ENCODE measurements around the gene CEP41.

CEP41 gene

GRCh38 chr7:130440527-130441365 is at the start of gene CEP41:
CEP41 (minus strand) TSS chr7:130441016; CDS start chr7:130440966, 50 bp downstream.
- DNase-seq: peak; percentile 91 to 92

- no peak for DNase-seq
Measured at GRCh38 chr7:130490311-130490791, 49.5 kb upstream of the CEP41 start.

GRCh38 chr7:130489140-130489983 is 48.5 kb upstream of the CEP41 start:
- no peak for DNase-seq

- no peak for DNase-seq
Measured at GRCh38 chr7:130488392-130489139, 47.8 kb upstream of the CEP41 start.

GRCh38 chr7:130486954-130487436 is 46.2 kb upstream of the CEP41 start:
- no peak for DNase-seq

- DNase-seq: peak; percentile 43 to 61
Measured at GRCh38 chr7:130486114-130486953, 45.5 kb upstream of the CEP41 start.

- no peak for DNase-seq
Measured at GRCh38 chr7:130485734-130486113, 44.9 kb upstream of the CEP41 start.

- no peak for DNase-seq
Measured at GRCh38 chr7:130483031-130483430, 42.2 kb upstream of the CEP41 start.

GRCh38 chr7:130481898-130482297 is 41.1 kb upstream of the CEP41 start:
- no peak for DNase-seq

- no peak for DNase-seq
Measured at GRCh38 chr7:130479716-130480400, 39.0 kb upstream of the CEP41 start.

- no peak for DNase-seq
Measured at GRCh38 chr7:130478991-130479390, 38.2 kb upstream of the CEP41 start.

GRCh38 chr7:130476297-130477150 is 35.7 kb upstream of the CEP41 start:
- no peak for DNase-seq

GRCh38 chr7:130475776-130476175 is 35.0 kb upstream of the CEP41 start:
- no peak for DNase-seq

- no peak for DNase-seq
Measured at GRCh38 chr7:130473876-130474275, 33.1 kb upstream of the CEP41 start.

- no peak for DNase-seq
Measured at GRCh38 chr7:130473289-130473688, 32.5 kb upstream of the CEP41 start.

GRCh38 chr7:130471974-130472373 is 31.2 kb upstream of the CEP41 start:
- no peak for DNase-seq

GRCh38 chr7:130468612-130469011 is 27.8 kb upstream of the CEP41 start:
- DNase-seq: no peak

- no peak for DNase-seq
Measured at GRCh38 chr7:130463553-130464434, 23.0 kb upstream of the CEP41 start.

GRCh38 chr7:130461272-130461671 is 20.5 kb upstream of the CEP41 start:
- no peak for DNase-seq
